Measurements from ENCODE around the gene GPR18. TPM values are rescaled to one million over a fixed set of nuclear protein-coding genes. Genes with fewer than 3 reads are reported as not detected.

GPR18 gene
- total RNA-seq, 1 donor from 2014 or later = not detected

- TF ChIP-seq CTCF (conservative IDR thresholded peaks at IDR 0.05; ENCODE audit: low read depth, low read length) = no peak
- H3K4me3 ChIP-seq (ENCODE audit: low read depth, low read length) = no peak overlapping the region
- DNase-seq (ENCODE audit: low read depth) = no peak
Measured at GRCh38 chr13:99298056-99298455, 39.9 kb upstream of the GPR18 start.

- no peak for TF ChIP-seq CTCF (conservative IDR thresholded peaks at IDR 0.05; ENCODE audit: low read depth, low read length)
- no peak overlapping the region for H3K4me3 ChIP-seq (ENCODE audit: low read depth, low read length)
- no peak for DNase-seq (ENCODE audit: low read depth)
Measured at GRCh38 chr13:99297331-99297730, 39.2 kb upstream of the GPR18 start.

- no peak for DNase-seq (ENCODE audit: low read depth)
- H3K4me3 ChIP-seq (ENCODE audit: low read depth, low read length) = no peak overlapping the region
- TF ChIP-seq CTCF (conservative IDR thresholded peaks at IDR 0.05; ENCODE audit: low read depth, low read length) = no peak
Measured at GRCh38 chr13:99296398-99296797, 38.2 kb upstream of the GPR18 start.

GRCh38 chr13:99295488-99296252 is 37.5 kb upstream of the GPR18 start:
- no peak overlapping the region for H3K4me3 ChIP-seq (ENCODE audit: low read depth, low read length)
- no peak for DNase-seq (ENCODE audit: low read depth)
- no peak for TF ChIP-seq CTCF (conservative IDR thresholded peaks at IDR 0.05; ENCODE audit: low read depth, low read length)

GRCh38 chr13:99294958-99295357 is 36.8 kb upstream of the GPR18 start:
- no peak for TF ChIP-seq CTCF (conservative IDR thresholded peaks at IDR 0.05; ENCODE audit: low read depth, low read length)
- no peak for DNase-seq (ENCODE audit: low read depth)
- no peak overlapping the region for H3K4me3 ChIP-seq (ENCODE audit: low read depth, low read length)

GRCh38 chr13:99294198-99294597 is 36.0 kb upstream of the GPR18 start:
- H3K4me3 ChIP-seq (ENCODE audit: low read depth, low read length) = no peak overlapping the region
- DNase-seq (ENCODE audit: low read depth) = no peak
- no peak for TF ChIP-seq CTCF (conservative IDR thresholded peaks at IDR 0.05; ENCODE audit: low read depth, low read length)

GRCh38 chr13:99293178-99293577 is 35.0 kb upstream of the GPR18 start:
- TF ChIP-seq CTCF (conservative IDR thresholded peaks at IDR 0.05; ENCODE audit: low read depth, low read length) = no peak
- no peak overlapping the region for H3K4me3 ChIP-seq (ENCODE audit: low read depth, low read length)
- no peak for DNase-seq (ENCODE audit: low read depth)

Data from epithelial cell of proximal tubule (primary cell).